MM.1S (cell line): Measurements from ENCODE around the gene NAGLU.
A peak's percentile ranks its signal among the peaks of the same experiment; 100 is the strongest.

Source experiments
- DNase-seq: peaks from one replicate; pipeline ENCODE4 v3.0.0-alpha.2; 2015
- H2AFZ ChIP-seq: fragments of 300-600 bp; sonication (generic); 2 replicates; pipeline ENCODE4 v1.6.0; 2016; ENCODE audit warnings: antibody characterized with exemption, low read length
- H3F3A ChIP-seq: fragments of 300-600 bp; sonication (generic); 2 replicates; pipeline ENCODE4 v1.6.1; 2016; ENCODE audit warnings: mild to moderate bottlenecking, antibody characterized with exemption, low read length, moderate library complexity, mixed read lengths; ENCODE audit not compliant: insufficient read depth
- H3K27ac ChIP-seq: fragments of 300-600 bp; sonication (generic); 2 replicates; pipeline ENCODE4 v1.5.1; 2016; ENCODE audit warnings: mild to moderate bottlenecking, low read length
- H3K27me3 ChIP-seq: fragments of 300-600 bp; sonication (generic); replicated peaks from 2 replicates; pipeline ENCODE4 v1.6.0; 2016; ENCODE audit warnings: low read length; ENCODE audit not compliant: insufficient read depth
- H3K36me3 ChIP-seq: fragments of 300-600 bp; sonication (generic); replicated peaks from 2 replicates; pipeline ENCODE4 v1.6.1; 2016; ENCODE audit warnings: mild to moderate bottlenecking, low read length, mixed read lengths; ENCODE audit not compliant: insufficient read depth
- H3K4me1 ChIP-seq: fragments of 300-600 bp; sonication (generic); 2 replicates; pipeline ENCODE4 v1.6.1; 2016; ENCODE audit warnings: low read length, mixed read lengths
- H3K4me2 ChIP-seq: fragments of 300-600 bp; sonication (generic); 2 replicates; pipeline ENCODE4 v1.6.0; 2016; ENCODE audit warnings: low read depth, low read length
- H3K4me3 ChIP-seq: fragments of 300-600 bp; sonication (generic); 2 replicates; pipeline ENCODE4 v1.5.1; 2016; ENCODE audit warnings: low read length, mixed read lengths
- H3K79me2 ChIP-seq: fragments of 300-600 bp; sonication (generic); 2 replicates; pipeline ENCODE4 v1.6.1; 2016; ENCODE audit warnings: mixed run types, low read length, mixed read lengths
- H3K9ac ChIP-seq: fragments of 300-600 bp; sonication (generic); 2 replicates; pipeline ENCODE4 v1.6.1; 2016; ENCODE audit warnings: low read length, mixed read lengths
- H3K9me2 ChIP-seq: fragments of 300-600 bp; sonication (generic); replicated peaks from 2 replicates; pipeline ENCODE4 v1.6.1; 2016; ENCODE audit warnings: mild to moderate bottlenecking, low read length, mixed read lengths; ENCODE audit not compliant: insufficient read depth
- H3K9me3 ChIP-seq: fragments of 300-600 bp; sonication (generic); replicated peaks from 2 replicates; pipeline ENCODE4 v1.6.1; 2016; ENCODE audit warnings: mild to moderate bottlenecking, low read length, mixed read lengths; ENCODE audit not compliant: insufficient read depth
- H4K20me1 ChIP-seq: fragments of 300-600 bp; sonication (generic); 2 replicates; pipeline ENCODE4 v1.6.1; 2016; ENCODE audit warnings: mild to moderate bottlenecking, low read length, moderate library complexity, mixed read lengths; ENCODE audit not compliant: insufficient read depth
- CTCF ChIP-seq: fragments of 300-600 bp; sonication (generic); IDR thresholded peaks from 2 replicates; pipeline ENCODE4 v1.5.1; 2016; ENCODE audit warnings: antibody characterized with exemption, low read length, mixed read lengths
- EZH2 ChIP-seq: fragments of 300-600 bp; sonication (generic); optimal IDR thresholded peaks from 2 replicates; pipeline ENCODE3; 2017; ENCODE audit warnings: low read depth, mild to moderate bottlenecking, antibody characterized with exemption, low read length, mixed read lengths
- EZH2phosphoT487 ChIP-seq: fragments of 300-600 bp; sonication (generic); IDR thresholded peaks from 2 replicates; pipeline ENCODE4 v1.6.1; 2018; ENCODE audit warnings: antibody characterized with exemption, low read length

The NAGLU gene

DNA sequence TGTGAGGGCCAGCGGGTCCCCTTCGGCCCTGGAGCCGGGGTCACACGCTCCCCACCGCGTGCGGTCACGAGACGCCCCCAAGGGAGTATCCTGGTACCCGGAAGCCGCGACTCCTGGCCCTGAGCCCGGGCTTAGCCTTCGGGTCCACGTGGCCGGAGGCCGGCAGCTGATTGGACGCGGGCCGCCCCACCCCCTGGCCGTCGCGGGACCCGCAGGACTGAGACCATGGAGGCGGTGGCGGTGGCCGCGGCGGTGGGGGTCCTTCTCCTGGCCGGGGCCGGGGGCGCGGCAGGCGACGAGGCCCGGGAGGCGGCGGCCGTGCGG is at the start of gene NAGLU:
Gene NAGLU, plus strand, starts transcription at position 194 of the 324 bp plus-strand sequence. Its CDS starts 32 bp downstream, at position 226.
- H3K4me3 ChIP-seq: peak within 1 kb of the TSS; percentile 72
- H3K9me2 ChIP-seq: no peaks in the 10 kb centered on the region
- peaks cover 15% of the 10 kb centered on the region for H3K79me2 ChIP-seq
- DNase-seq: peak; percentile 93
- peak within 1 kb of the TSS; percentile 66 for H3K9ac ChIP-seq
- H4K20me1 ChIP-seq: no peaks in the 10 kb centered on the region
- H3K36me3 ChIP-seq: no peaks in the 10 kb centered on the region
- H3F3A ChIP-seq: peaks cover 14% of the 10 kb centered on the region; the same call in 1 of the 2 replicates
- H3K27ac ChIP-seq: peak within 1 kb of the TSS; percentile 50; the same call in 1 of the 2 replicates
- peaks cover 21% of the 10 kb centered on the region for H3K4me1 ChIP-seq
- H3K4me2 ChIP-seq: peak within 1 kb of the TSS; percentile 100
- no peaks in the 10 kb centered on the region for H3K27me3 ChIP-seq
- H3K9me3 ChIP-seq: no peaks in the 10 kb centered on the region
- TF ChIP-seq EZH2 (no peak), EZH2phosphoT487 (no peak), CTCF (no peak)
- H2AFZ ChIP-seq: peak within 1 kb of the TSS; percentile 90

GRCh38 chr17:42488032-42488431 is 48.0 kb upstream of the NAGLU start:
- Histone ChIP-seq H3F3A (no peaks in the 10 kb centered on the region), H3K36me3 (peaks cover 6% of the 10 kb centered on the region; the same call in 1 of the 2 replicates), H3K9me2 (no peaks in the 10 kb centered on the region), H4K20me1 (no peaks in the 10 kb centered on the region), H3K27me3 (no peaks in the 10 kb centered on the region), H3K4me3 (no peak overlapping the region), H3K27ac (no peak overlapping the region), H3K4me2 (no peak overlapping the region), H3K9ac (no peak overlapping the region), H2AFZ (no peak overlapping the region), H3K9me3 (no peaks in the 10 kb centered on the region), H3K79me2 (no peaks in the 10 kb centered on the region), H3K4me1 (no peaks in the 10 kb centered on the region)
- TF ChIP-seq EZH2 (no peak), EZH2phosphoT487 (no peak), CTCF (no peak)
- no peak for DNase-seq

DNA sequence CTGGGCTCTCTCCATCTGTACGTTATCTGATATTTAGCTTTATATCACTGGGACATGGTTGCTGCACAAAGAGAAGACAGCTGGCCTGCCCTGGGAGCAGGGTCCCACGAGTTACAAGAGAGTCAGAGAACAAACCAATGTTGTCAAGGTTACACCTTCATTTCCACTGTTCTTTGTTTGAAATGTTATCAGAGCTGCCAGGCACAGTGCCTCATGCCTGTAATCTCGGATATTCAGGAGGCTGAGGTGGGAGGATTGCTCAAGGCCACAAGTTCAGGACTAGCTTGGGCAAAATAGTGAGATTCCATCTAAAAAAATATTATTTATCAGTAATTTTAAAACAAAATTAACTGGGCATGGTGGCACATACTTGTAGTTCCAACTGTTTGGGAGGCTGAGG is 42.7 kb upstream of the NAGLU start:
- Histone ChIP-seq H3K9me2 (no peaks in the 10 kb centered on the region), H3F3A (no peaks in the 10 kb centered on the region), H3K9me3 (no peaks in the 10 kb centered on the region), H3K36me3 (peaks cover 3% of the 10 kb centered on the region; the same call in 1 of the 2 replicates), H3K79me2 (no peaks in the 10 kb centered on the region), H3K4me1 (no peaks in the 10 kb centered on the region), H2AFZ (no peak overlapping the region), H3K27me3 (no peaks in the 10 kb centered on the region), H3K27ac (no peak overlapping the region), H3K4me2 (no peak overlapping the region), H4K20me1 (no peaks in the 10 kb centered on the region), H3K9ac (no peak overlapping the region), H3K4me3 (no peak overlapping the region)
- no peak for TF ChIP-seq EZH2phosphoT487
- TF ChIP-seq EZH2: no peak
- no peak for TF ChIP-seq CTCF
- no peak for DNase-seq
